HG02973 (cell line): ENCODE measurements around the gene CDK5RAP2.

ENCODE experiments used
- ATAC-seq: cut with Tn5 transposase; IDR thresholded peaks from one replicate; pipeline ENCODE4 v1.9.1; 2021; ENCODE audit warnings: moderate library complexity; ENCODE audit not compliant: unreplicated experiment

CDK5RAP2 gene

DNA sequence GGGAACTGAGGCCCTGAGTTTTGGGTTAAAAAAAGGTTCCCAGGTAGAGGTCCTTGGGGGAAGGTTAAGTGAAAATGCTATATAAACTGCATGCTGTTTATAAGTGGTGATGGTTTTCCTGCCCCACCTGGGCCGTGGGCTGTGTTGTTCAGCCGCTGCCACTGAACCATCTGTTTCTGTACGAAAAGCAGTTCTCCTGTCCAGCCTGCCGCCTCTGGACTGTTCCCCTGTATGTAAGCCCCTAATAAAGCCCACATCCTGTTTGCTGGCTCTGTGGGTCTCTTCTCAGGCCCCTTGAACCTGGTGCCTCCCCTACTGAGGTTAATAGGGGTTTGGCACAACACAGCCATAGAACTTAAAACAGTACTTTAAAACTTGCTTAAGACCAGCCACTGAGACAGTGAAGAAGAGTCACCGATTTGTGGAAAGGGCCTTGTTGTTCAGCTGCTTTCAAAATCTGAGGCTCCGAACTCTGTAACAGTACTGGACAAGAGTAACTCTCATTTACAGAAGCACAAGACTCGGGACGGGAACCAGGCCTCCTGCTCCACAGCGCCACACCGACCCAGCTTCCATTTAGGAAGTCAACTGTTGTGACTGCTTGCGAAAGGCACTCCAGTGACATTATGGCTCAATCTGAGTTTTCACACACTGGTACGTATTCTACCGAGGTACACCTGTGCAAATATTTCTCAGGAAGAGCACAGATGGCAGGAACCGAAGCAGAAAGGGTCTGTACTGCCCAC lies 192.5 kb downstream of the CDK5RAP2 start:
- no peak for ATAC-seq

DNA sequence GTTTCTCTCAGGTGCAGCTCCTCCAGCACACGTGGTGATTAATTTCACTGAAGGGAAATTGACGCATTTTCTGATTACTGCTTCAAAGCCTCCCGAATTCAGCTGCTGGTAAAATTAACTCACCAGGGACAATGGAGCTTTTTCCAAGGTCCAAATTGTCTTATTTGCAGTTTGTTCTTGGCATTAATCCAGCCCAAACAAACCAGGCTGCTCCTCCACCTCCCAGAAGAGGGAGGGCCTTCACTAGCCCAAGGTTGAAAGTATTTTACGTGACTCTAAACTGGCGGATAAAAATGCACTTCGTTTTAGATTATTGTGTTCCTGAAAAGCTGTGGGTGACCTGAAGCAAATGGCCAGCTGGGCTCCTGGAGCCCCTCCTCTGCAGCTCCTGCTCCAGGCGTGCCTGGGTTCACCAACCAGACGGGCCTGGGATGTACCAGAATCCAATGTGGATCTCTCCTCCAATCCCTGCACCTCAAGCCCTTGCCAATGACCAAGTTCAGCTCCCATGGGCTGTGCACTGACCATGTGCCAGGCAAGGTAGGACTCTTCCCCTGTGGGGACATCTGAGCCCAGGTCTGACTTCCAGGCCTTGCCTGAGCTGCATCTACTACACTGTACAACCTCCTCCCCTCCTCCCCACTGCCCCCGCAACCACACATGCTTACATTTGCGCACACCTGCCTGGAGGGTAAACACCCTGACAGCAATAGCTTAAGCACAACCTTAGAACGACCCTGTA lies 193.4 kb downstream of the CDK5RAP2 start:
- ATAC-seq = no peak

DNA sequence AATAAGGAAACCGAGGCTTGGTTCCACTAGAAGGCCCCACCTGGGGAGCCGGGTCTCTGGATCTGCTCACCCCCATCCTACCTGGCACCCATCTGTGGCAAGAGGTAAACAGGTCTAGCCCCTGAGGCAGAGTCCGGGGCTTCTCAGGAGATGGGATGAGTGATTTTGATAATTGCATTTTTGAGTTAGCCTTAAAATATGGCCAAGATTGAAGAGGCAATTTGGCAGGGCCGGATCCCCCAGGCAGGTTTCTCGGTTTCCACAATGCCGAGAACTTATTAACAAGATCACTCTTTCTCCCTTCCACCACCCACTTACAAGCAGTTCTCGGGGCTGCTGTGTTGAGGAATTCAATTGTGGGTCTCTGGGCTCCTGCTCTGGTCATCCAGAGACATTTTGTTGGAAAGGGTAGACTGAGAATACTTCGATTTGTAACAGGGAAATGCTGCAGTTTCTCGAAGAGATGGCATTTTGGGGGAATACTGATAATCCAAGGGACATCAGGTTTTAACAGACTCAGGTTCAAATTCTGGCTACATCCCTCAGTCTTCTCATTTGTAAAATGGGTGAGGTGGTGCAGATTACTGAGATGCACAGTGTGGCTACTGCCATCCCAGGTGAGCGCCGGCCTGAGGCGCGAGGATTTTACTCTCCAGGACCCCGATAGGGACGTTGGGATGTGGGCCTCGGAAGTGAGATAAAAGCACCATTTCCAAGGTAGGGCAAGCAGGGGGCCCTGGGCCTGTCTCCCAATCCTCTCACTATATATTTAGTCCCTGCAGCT lies 194.2 kb downstream of the CDK5RAP2 start:
- ATAC-seq = no peak

DNA sequence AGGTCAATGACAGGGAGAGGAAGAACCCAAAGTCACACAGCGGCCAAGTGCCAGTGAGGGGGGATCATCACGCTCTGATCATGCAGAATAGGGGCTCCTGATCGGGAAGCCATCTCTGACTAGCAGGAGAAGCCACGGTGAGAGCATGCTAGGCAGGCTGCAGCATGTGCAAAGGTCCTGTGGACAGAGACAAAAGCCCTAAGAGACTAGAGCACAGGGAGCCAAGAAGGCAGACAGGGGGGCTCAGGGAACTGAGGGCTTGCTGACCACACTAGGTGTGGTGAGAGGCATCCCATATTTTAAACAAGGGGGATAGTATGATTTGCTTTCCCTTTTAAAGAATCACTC lies 195.1 kb downstream of the CDK5RAP2 start:
- no peak for ATAC-seq

DNA sequence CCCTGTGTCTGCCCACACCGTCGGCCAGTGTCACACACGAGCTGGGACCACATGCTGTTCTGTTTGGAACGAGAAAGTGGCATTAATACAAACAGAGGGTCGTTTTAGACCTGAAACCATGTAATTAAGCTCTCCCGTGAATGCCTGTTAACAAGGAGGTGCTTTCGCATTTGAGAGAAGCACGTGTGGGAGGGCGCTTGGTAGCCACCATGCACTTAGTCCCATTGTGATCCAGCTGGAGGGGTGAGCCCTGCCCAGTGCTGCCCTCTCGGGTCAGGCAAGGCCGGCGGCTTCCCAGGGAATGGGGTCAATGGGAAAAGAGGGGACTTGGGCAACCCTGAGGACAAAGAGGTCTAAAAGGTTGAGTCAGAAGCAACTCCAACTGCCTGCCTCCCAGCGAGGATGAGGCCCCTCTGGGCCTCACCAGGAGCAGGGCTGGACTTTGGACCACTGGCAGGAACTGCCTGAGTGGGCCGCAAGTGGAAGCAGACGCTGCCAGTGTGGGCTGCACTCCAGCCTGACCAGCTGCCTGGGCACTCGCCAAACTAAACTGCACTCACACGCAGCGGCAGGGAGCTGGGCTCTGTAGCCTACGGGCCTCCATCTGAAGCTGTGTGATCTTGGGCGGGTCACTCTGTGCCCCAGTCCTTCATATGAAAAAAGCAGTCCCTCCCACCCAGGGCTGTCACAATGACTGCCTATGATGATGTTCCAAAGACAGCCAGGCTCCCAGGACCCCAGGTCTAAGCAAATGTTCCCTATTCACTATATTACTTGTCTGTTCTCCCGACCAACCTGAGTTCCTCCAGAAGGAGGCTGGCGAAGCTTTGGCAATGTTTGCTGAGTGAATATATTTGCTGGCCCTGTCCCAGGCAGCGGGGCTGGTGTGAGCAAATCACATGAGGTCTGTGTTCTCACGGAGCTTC lies 195.7 kb downstream of the CDK5RAP2 start:
- ATAC-seq = no peak

DNA sequence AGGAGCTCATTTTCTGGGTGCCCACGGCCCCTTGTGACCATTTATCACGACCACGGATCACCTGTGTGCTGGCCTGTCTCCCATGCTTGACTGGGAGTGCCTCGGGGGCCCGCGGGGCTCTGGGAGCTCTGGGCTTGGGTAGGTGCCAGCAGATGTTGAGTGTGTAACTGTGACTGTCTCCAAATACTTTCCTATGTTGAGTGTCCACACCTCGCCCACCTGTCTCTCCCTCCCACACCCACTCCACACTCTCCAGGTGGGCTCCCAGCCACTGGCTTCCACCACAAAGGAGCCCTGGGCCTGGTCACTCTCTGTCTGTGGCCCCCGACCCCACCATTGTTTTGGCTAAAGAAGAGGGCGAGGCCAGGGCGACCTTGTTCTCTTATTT lies 196.4 kb downstream of the CDK5RAP2 start:
- ATAC-seq = no peak

DNA sequence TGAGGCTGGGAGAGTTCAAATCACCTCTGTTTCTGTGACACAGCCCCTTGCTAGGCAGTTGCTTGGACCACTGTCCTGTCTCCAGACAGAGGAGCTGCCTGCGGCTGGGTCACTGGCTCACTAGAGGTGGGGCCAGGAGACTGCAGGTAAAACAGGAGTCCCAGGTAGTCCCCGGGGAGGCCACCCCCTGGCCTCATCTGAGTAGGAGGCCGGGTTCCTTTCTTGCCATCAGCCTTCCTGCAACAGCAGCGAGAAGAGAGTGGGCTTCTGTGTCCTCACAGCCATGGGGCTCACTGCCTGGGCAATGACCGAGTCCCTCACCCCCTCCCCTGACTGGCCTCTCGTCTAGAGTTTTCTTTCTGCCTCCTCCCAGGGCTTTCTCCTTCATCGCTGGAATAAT lies 197.5 kb downstream of the CDK5RAP2 start:
- ATAC-seq = no peak

DNA sequence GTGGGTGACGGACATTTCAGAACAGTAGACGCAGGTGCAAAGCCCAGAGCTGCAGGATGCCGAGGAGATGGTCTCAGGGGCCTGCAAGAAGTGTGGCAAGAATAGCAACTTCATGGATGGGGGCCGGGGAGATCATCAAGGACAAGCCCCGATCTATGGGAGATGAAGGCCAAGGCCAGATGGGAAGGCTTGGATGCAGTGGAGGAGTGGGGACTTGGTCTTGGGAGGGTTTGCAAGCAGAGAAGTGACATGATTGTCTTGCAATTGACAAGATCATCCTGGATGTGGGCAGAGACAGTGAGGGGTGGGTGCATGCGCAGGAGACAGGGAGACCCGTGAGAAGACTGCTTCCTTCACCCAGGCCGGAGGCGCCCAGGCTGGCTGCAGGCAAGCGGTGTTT lies 198.1 kb downstream of the CDK5RAP2 start:
- no peak for ATAC-seq

DNA sequence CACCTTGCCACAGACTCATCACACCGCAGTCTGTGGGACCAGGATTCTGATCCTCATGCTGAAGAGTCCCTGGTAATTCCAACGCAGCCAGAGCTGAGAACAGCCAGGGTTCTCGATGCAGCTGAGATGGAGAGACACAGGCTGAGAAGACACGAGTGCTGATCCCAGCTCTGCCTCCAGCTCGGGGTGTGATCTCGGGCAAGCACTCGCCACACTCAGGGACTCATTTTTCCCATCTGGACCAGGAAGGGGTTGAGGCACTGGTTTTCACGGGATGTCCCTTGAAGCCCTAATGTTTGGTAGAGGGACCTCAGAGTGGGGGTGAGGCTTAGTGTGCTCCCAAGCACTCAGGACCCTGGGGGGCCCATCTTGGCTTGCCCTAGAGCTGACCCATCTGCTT lies 200.4 kb downstream of the CDK5RAP2 start:
- no peak for ATAC-seq

DNA sequence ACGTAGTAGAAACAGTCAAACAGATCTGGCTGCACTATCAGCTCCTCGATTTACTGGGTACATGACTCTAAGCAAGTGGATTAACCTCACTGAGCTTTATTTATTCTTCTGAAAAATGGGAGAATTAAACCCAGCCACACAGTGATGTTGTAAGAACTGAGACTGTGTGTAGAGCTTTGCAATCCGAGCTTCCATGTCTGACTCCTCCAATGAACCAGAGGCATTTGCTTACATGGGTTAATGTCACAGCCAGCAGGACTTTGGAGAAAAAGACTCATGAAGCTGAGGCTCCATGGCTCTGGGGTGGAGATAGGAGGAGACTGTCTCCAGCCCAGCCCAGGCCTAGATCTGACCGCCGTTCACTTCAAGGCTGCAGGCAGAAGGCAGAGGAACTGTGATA lies 201.3 kb downstream of the CDK5RAP2 start:
- no peak for ATAC-seq

DNA sequence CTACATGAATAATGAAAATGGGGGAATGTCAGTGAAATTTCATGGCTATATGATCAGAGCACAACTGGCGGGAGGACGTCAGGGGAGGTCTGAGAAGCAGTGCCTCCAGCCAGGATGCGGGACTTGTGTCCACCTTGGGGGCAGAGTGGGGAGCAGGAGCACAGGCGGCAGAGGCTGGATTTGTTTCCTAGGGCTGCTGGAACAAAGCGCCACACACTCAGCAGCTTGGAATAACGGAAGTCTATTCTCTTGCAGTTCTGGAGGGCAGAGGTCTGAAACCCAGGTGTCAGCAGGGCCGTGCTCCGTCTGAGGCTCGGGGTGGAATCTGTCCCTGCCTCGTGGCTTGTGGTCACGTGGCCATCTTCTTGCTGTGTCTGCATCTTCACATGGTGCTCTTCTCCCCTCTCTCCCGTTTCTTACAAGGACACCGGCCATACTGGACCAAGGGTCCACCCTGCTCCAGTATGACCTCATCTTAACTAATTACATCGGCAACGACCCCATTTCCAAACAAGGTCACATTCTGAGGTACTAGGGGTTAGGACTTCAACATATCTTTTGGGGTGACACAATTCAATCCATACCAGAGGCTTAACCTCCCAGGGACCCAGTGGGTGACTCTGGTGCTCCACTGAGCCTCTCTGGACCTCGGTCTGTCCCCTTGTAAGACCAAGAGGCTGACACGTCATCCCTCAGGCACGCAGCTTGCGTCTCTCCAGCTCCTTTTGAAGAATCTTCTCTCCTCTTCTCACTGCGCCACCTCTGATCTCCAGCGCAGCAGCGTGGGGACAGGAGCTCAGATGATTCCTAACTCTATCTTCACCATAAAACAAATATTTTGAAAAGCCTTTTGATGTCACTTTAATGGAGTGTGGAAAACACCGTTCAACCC lies 202.5 kb downstream of the CDK5RAP2 start:
- no peak for ATAC-seq

DNA sequence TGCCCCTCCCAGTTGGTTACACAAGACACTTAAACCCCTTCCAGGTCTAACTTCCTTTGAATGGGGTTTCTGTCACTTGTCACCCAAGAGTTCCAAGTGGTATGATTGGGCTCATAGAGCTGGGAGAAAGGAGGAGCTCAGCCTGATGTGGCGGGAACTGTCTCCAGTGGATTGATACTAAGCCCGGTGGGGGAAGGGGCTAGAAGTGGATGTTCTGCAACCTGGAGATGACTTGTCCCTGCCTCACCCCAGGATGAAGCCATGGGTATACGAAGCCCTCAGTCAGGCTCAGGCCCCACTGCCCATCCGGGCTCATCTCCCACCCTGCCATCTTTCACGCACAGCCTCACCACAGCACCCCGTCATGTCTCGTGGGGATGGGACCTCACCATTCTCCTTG lies 203.9 kb downstream of the CDK5RAP2 start:
- ATAC-seq = no peak

DNA sequence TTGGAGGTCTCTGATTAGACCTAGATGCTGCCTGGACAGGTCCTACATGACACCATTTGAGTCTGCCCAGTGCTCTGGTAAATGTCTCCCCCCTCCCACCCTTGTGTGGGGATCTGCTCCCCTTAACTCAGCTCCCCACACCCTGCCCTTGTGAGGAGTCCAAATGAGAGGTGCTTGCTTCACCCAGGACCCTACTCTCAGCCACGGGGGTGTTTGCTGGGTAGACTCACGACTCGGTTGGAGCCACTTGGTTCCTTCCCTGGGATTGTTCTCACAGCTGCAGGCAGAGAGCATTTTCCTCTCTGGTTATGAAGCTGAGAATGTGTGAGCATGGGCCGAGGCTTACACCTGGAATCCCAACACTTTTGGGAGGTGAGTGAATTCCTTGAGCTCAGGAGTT lies 204.7 kb downstream of the CDK5RAP2 start:
- no peak for ATAC-seq

DNA sequence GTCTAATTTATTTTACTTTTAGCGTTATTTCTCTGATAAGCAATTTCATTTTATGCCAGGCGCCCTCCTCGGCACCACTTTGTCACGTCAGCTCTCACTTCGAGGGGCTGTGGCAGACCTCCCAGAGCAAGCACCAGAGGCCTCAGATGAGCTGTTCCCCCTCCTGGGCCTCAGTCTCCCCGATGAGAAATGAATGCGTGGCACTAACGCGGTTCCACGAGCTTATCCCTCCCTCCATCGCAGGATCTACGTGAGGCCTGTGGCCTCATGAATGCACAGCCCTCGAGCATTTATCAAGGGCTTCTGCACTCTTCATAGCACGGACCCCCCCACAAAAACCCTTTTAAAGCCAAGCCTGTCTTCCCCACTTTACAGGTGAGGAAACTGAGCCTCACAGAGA lies 205.2 kb downstream of the CDK5RAP2 start:
- no peak for ATAC-seq

DNA sequence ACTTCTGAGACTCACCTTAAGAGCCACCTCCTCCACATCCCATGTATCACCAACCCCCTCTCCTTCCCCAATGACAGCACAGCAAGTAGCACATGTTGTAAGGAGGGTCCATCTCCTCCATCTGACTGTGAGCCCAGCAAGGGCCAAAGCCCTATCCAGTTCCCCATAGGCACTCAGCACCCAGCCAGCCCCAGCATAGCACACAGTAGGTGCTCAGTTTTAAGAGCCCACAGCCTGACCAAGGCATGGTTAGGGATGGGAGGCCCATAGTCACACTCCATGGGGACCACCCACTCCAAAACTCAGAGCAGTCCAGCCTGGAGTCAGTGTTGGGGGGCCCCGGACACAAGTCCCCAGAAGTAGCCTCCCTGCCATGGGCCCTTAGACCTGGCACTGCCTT lies 205.7 kb downstream of the CDK5RAP2 start:
- no peak for ATAC-seq

DNA sequence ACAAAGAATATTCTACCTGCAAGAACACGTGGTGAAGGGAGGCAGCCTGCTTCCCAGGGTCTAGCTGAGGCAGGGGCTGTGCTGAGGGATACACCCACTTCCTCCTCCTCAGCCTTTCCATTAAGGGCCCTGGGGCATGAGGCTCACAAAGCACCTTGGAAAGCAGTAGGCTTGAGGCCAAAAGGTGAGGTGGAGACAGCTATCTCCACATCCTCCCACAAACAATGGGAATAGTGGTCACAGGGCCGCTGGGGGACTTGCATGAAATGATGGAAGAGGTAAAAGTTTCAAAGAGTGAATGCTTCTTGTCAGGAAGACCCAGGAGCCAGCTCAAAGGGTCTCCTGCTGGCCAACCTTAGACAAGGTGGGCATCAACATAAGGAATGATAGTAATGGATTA lies 207.9 kb downstream of the CDK5RAP2 start:
- no peak for ATAC-seq

DNA sequence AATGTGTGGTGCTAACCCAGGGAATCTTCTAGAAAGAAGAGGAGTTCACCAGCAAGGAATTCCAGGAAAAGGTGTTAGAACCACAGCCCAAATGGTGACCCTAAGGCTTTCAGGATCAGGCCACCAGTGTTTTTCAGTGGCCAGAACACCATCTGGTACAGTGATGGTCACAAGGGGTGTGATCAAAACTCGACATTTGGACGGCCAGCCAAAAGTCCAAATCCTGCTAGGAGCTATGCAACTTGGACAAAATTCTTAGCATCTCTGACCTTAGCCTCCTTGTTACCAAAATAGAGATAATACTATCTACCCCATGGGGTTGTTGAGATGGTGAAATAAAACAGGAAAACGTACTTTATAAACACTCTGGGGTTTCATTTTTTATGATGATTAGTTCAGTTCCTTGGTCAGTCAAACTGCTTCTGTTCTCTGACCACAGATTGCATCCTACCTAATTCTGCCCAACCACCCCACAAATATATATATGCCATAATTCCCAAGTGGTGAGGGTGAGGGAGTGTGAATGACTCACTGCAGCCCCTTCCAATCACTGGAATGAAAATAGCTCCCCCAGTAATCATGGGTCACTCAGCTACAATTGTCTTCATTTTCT lies 210.3 kb downstream of the CDK5RAP2 start:
- no peak for ATAC-seq

DNA sequence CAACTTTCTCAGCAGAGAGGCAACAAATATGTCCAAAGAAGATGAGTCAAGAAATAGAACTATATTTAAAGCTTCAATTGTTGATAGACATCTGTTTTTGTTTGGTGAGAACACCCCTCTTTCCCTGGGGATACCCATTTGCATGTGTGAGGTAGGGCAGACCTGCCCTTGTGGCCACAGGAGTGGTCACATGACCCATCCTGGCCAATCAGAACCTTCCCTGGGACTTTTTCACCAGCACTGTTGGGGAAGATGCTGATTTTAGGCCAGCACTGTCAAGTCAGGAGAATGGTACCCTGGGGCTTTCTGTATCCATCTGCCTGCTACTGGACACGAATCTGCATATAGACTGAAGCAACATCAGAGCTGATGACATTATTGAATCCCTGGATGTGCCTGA lies 211.2 kb downstream of the CDK5RAP2 start:
- ATAC-seq = no peak

DNA sequence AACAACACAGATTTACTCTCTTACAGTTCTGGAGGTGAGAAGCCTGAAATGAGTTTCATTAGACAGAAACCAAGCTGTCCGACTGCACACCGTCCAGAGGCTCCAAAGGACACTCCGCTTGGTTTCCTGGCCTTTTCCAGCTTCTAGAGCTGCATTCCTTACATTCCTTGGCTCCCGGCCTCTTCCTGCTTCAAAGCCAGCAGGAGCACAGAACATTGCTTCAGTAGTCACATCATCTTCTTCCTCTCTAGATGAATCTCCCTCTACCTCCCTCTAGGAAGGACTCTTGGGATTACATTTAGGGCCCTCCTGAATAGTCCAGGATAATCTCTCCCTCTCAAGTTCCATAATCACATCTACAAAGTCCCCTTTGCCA lies 213.3 kb downstream of the CDK5RAP2 start:
- no peak for ATAC-seq

DNA sequence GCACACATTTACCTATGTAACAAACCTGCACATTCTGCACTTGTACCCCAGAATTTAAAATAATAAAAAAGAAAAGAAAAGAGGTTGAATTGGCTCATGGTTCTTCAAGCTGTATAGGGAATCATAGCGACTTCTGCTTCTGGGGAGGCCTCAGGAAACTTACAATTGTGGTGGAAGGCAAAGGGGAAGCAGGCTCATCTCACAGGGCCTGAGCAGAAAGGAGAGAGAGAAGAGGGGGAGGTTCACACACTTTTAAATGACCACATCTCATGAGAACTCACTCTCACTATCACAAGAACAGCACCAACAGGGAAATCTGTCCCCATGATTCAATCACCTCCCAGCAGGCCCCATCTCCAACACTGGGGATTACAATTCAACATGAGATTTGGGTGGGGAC lies 214.6 kb downstream of the CDK5RAP2 start:
- no peak for ATAC-seq
